Endothelial cell of umbilical vein (primary cell): ENCODE results near the gene AQP7. TPM values are rescaled to one million over a fixed set of nuclear protein-coding genes. Genes with fewer than 3 reads are reported as not detected.
"Not testable (repeated sequence)": the region's sequence is repeated elsewhere in the genome, so short reads cannot be mapped to it uniquely, and the experiment has no call there.

Source experiments
- Bru-seq: library from RNA; stranded (reverse); fragments of 400-500 nt; gene quantifications from one replicate; lab custom pipeline; 2021; lab: Mats Ljungman, UMichigan
- BruChase-seq, 2 experiments: library from RNA; stranded (reverse); fragments of 400-500 nt; gene quantifications; one replicate each; lab custom pipeline; 2021; lab: Mats Ljungman, UMichigan
- BruUV-seq: library from RNA; stranded (reverse); fragments of 400-500 nt; replicated peaks from 2 replicates; lab custom pipeline; 2021; lab: Mats Ljungman, UMichigan
- CTCF ChIA-PET: fragments of 300-600, 350-600 bp; sonication (Branson Sonifier 250); formaldehyde crosslinking; loops from one replicate; lab custom pipeline; 2021; ENCODE audit warnings: antibody characterized with exemption, inconsistent platforms; lab: Charles Lee
- POLR2A ChIA-PET: fragments of 300-600, 350-600 bp; sonication (Branson Sonifier 250); formaldehyde crosslinking; loops from one replicate; lab custom pipeline; 2021; ENCODE audit warnings: antibody characterized with exemption, inconsistent platforms; lab: Charles Lee
- DNase-seq: peaks from one replicate; pipeline ENCODE4 v3.0.0-alpha.2; 2011; ENCODE audit warnings: low read depth, low spot score
- FAIRE-seq: peaks from 2 replicates; lab custom pipeline; 2011; peaks lifted over from hg19 to GRCh38; lab: Jason Lieb, UNC
- H2AFZ ChIP-seq: 2 replicates; pipeline ENCODE4 v1.6.0; 2012; ENCODE audit warnings: low read depth, low read length, control low read depth, inconsistent platforms
- H3K27ac ChIP-seq: 2 replicates; pipeline ENCODE4 v1.5.1; 2011; ENCODE audit warnings: low read depth, mild to moderate bottlenecking, control low read depth, low read length, moderate library complexity; ENCODE audit not compliant: insufficient read depth
- H3K27me3 ChIP-seq, 2 experiments: 2 replicates each; pipeline versions ENCODE4 v1.6.0 to v1.6.1; 2011; ENCODE audit warnings: low read length in 2 of 2, mixed read lengths in 1 of 2; ENCODE audit not compliant: control insufficient read depth in 2 of 2, insufficient read depth in 2 of 2
- H3K36me3 ChIP-seq, 2 experiments: 2 replicates in 1 of 2; 3 replicates in 1 of 2; pipeline ENCODE4 v1.5.1; 2011; ENCODE audit warnings: low read length in 2 of 2, mild to moderate bottlenecking in 1 of 2, moderate library complexity in 1 of 2; ENCODE audit not compliant: control insufficient read depth in 2 of 2, insufficient read depth in 2 of 2; ENCODE audit errors: extremely low read depth in 1 of 2
- H3K4me1 ChIP-seq: 3 replicates; pipeline ENCODE4 v1.5.1; 2011; ENCODE audit warnings: mild to moderate bottlenecking, low read length; ENCODE audit not compliant: control insufficient read depth, insufficient read depth; ENCODE audit errors: extremely low read depth
- H3K4me2 ChIP-seq: 2 replicates; pipeline ENCODE4 v1.6.1; 2011; ENCODE audit warnings: low read length, control low read depth, mixed read lengths; ENCODE audit not compliant: insufficient read depth
- H3K4me3 ChIP-seq, 3 experiments: fragments of 200-600 bp in 1 of 3; sonication (generic), shearing (Covaris generic) in 1 of 3; replicated peaks in 1 of 3; 2 replicates each; pipeline ENCODE4 v1.5.1; 2011 to 2016; ENCODE audit warnings: control low read depth in 3 of 3, low read length in 3 of 3, mild to moderate bottlenecking in 2 of 3, inconsistent platforms in 1 of 3, low read depth in 1 of 3, moderate library complexity in 1 of 3; ENCODE audit not compliant: insufficient read depth in 1 of 3
- H3K79me2 ChIP-seq: 2 replicates; pipeline ENCODE4 v1.6.0; 2012; ENCODE audit warnings: low read length, inconsistent platforms; ENCODE audit not compliant: control insufficient read depth, insufficient read depth
- H3K9ac ChIP-seq: replicated peaks from 2 replicates; pipeline ENCODE3; 2011; ENCODE audit warnings: low read length, control low read depth; ENCODE audit not compliant: insufficient read depth; ENCODE audit errors: extremely low read depth
- H3K9me1 ChIP-seq: replicated peaks from 3 replicates; pipeline ENCODE4 v1.6.0; 2011; ENCODE audit warnings: mild to moderate bottlenecking, low read length; ENCODE audit not compliant: control insufficient read depth, insufficient read depth; ENCODE audit errors: extremely low read depth
- H3K9me3 ChIP-seq: replicated peaks from 2 replicates; pipeline ENCODE4 v1.5.1; 2012; ENCODE audit warnings: low read length, inconsistent platforms; ENCODE audit not compliant: control insufficient read depth, insufficient read depth
- H4K20me1 ChIP-seq: replicated peaks from 2 replicates; pipeline ENCODE3; 2011; ENCODE audit warnings: mild to moderate bottlenecking, low read length; ENCODE audit not compliant: control insufficient read depth, insufficient read depth; ENCODE audit errors: extremely low read depth
- POLR2A ChIP-seq: IDR thresholded peaks from 2 replicates; pipeline ENCODE4 v1.6.1; 2012; ENCODE audit warnings: low read depth, mild to moderate bottlenecking, control low read depth, low read length
- dilution Hi-C: fragments of 300-500 bp; cut with MboI; formaldehyde crosslinking; loops from one replicate; pipeline ENCODE4 v1.15.0; 2019; ENCODE audit warnings: low sequenced_read_pairs; ENCODE audit not compliant: extremely low pct_ligation_motif_present
- intact Hi-C: fragments of 100-400 bp; cut with micrococcal nuclease; formaldehyde crosslinking; loops from one replicate; pipeline ENCODE4 v1.10.0; 2022
- long read RNA-seq: library from polyadenylated mRNA; stranded (forward); transcript quantifications from one replicate; pipeline ENCODE4 v2.0.0, GENCODE V29; 2021
- polyA minus RNA-seq, 3 experiments: library from RNA; depleted of rRNA, polyadenylated mRNA; stranded (reverse); fragments of >200 nt; gene quantifications; 1 replicate in 1 of 3; 2 replicates in 2 of 3; pipeline ENCODE4 v1.2.3, GENCODE V29; 2011
- polyA plus RNA-seq, 4 experiments: library from polyadenylated mRNA; depleted of rRNA in 3 of 4; stranded (reverse) in 3 of 4; unstranded in 1 of 4; fragments of >200 nt; gene quantifications; 2 replicates each; pipeline versions ENCODE4 v1.2.1 to v1.2.3, GENCODE V29; 2011 to 2012; ENCODE audit warnings: missing spikeins in 1 of 4
- total RNA-seq: library from RNA; stranded (reverse); gene quantifications from 2 replicates; pipeline ENCODE4 v1.2.3, GENCODE V29; 2021

Gene AQP7
- total RNA-seq (2.3 and 3.7 TPM in 2 replicates), polyA plus RNA-seq (not detected in 2 replicates), polyA minus RNA-seq (not detected in 2 replicates), Bru-seq, nascent RNA (not detected), BruChase-seq, experiment 1, labeled RNA remaining after a 6-hour chase (not detected), BruChase-seq, experiment 2, labeled RNA remaining after a 2-hour chase (not detected)
- not detected in 2 replicates for polyA plus RNA-seq (2011; cell fraction: cytosol; rRNA removed)
- polyA plus RNA-seq (2011; cell fraction: nucleus; rRNA removed): 0.14 and 0.45 TPM in 2 replicates
- polyA plus RNA-seq (2012): not detected in 2 replicates
- polyA minus RNA-seq (2011; cell fraction: cytosol; rRNA and poly(A)+ RNA removed): 1.7 TPM
- not detected in 2 replicates for polyA minus RNA-seq (2011; cell fraction: nucleus; rRNA and poly(A)+ RNA removed)
- long read RNA-seq: 0 reads

DNA sequence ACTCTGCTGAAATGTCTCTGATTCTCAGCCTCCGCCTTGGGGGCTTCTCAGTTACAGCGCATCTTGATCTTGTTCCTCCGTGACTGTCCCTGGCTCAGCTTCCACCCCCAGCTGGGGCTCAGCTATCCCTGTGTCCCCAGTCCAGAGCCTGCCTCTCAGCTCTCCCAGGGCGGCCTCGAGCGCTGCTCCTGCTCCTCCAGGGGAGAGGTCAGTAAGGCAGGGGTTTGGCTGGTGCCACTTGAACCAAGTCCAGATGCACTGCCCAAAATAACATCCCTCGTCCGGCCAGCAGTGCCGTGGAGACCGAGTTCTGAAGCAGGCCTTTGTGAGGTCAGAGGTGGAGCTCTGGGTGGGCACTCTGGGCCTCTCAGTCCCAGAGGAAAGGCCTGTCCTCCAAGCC lies at the start of gene AQP7:
TSS of gene AQP7 (minus strand) at position 198 of the 400 bp plus-strand sequence. CDS start 1,306 bp downstream, outside the sequence.
- H3K27ac ChIP-seq, H4K20me1 ChIP-seq, H3K36me3 ChIP-seq, POLR2A ChIA-PET, H2AFZ ChIP-seq, FAIRE-seq, BruUV-seq, dilution Hi-C loops, H3K4me1 ChIP-seq, H3K9ac ChIP-seq, H3K9me3 ChIP-seq, DNase-seq, H3K4me3 ChIP-seq, H3K79me2 ChIP-seq, H3K4me2 ChIP-seq, H3K9me1 ChIP-seq, H3K27me3 ChIP-seq: not testable (repeated sequence)
- CTCF ChIA-PET: interaction anchor here (1.7 to 4.0 kb wide), 4 partner anchors 13 to 65 kb away, joined by 9 to 40 read pairs (median 15); no protein-coding TSS in a partner anchor
- intact Hi-C loops: loop anchor here (5.0 to 10.0 kb wide), 3 partner anchors 112 to 322 kb away; no protein-coding TSS in a partner anchor

DNA sequence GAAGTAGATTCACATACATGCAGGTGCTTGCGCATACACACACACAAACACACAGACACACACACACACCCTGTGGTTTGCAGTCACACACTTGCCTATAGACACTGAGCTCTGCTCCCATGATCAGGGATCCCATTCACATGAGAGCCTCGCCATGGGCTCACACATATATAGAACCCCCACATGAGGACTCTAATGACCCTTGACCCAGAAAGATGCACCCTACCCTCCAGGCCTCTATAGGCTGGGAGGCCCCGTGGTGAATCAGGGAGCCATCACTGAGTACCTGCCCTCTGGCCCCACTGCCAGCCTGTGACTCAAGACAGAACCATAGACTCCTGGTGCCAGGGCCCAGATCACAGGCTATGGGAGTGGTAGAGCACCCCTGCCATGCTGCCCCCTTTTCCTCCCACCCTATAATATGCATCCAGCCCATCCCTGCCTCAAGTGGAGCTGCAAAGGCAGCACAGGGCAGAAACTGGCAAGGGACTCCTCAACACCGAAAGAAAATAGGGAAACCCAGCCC lies 48.3 kb upstream of the AQP7 start:
- no peak overlapping the region for H3K9ac ChIP-seq
- H2AFZ ChIP-seq: no peak overlapping the region
- ChIA-PET CTCF (interaction anchor here (0.6 to 5.5 kb wide), 8 partner anchors 10 to 164 kb away, joined by 3 to 121 read pairs (median 24); no protein-coding TSS in a partner anchor), POLR2A (no interaction called here)
- TF ChIP-seq POLR2A: no peak
- no peak overlapping the region for H3K4me3 ChIP-seq
- H3K4me2 ChIP-seq: no peak overlapping the region
- no peaks in the 10 kb centered on the region for H3K79me2 ChIP-seq
- peaks cover 16% of the 10 kb centered on the region for H3K4me1 ChIP-seq
- intact Hi-C loops: loop anchor here (5.0 kb wide), 1 partner anchor 43 kb away; no protein-coding TSS in a partner anchor
- dilution Hi-C loops: no loop called here
- H3K9me1 ChIP-seq: no peaks in the 10 kb centered on the region
- H3K9me3 ChIP-seq: no peaks in the 10 kb centered on the region
- peaks cover 0 to 2% of the 10 kb centered on the region in 2 experiments for H3K27me3 ChIP-seq
- FAIRE-seq: no peak
- no peak for DNase-seq
- no peaks in the 10 kb centered on the region for H4K20me1 ChIP-seq
- H3K36me3 ChIP-seq: no peaks in the 10 kb centered on the region
- no peak overlapping the region for H3K27ac ChIP-seq
- no TSS peak for BruUV-seq
